Measurements from ENCODE around the gene KRTAP25-1. TPM values are rescaled to one million over a fixed set of nuclear protein-coding genes. Genes with fewer than 3 reads are reported as not detected.

KRTAP25-1 gene
- total RNA-seq, 2 experiments from 2014 or later, result not detected

DNA sequence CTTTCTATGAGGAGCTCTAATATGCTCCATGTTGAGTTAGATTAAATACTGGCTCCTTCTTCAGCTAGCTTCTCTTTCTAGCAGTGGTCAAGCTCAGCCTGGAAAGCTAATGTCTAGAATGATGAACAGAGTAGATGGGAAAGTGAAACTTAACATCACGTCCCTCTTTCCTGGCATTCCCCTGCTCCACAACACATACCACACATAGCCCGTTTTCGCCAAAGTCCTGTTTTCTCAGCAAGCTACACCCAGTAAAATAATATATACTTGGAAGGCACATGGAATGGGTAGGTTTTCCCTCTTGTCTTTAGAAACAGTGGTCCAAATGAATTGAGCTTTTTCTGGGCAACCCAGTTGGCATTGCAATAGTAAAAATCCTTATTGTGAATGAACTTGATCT, 44.4 kb upstream of the KRTAP25-1 start:
- no peaks in the 10 kb centered on the region for H3K4me1 Mint-ChIP-seq (ENCODE audit: low read depth)
- ChIA-PET CTCF (interaction anchor here (1.1 kb wide), 1 partner anchor 401 kb away, joined by 3 read pairs; no protein-coding TSS in a partner anchor), POLR2A (no interaction called here)
- ATAC-seq, result no peak
- H3K4me3 Mint-ChIP-seq, result no peak overlapping the region
- no peak for DNase-seq
- intact Hi-C loops (cut with micrococcal nuclease), result no loop called here
- no peaks in the 10 kb centered on the region for H3K36me3 Mint-ChIP-seq (ENCODE audit: low read depth)
- no peak overlapping the region for H3K27ac Mint-ChIP-seq
- H3K27me3 Mint-ChIP-seq, result no peaks in the 10 kb centered on the region
- TF ChIP-seq, protein P1, sequence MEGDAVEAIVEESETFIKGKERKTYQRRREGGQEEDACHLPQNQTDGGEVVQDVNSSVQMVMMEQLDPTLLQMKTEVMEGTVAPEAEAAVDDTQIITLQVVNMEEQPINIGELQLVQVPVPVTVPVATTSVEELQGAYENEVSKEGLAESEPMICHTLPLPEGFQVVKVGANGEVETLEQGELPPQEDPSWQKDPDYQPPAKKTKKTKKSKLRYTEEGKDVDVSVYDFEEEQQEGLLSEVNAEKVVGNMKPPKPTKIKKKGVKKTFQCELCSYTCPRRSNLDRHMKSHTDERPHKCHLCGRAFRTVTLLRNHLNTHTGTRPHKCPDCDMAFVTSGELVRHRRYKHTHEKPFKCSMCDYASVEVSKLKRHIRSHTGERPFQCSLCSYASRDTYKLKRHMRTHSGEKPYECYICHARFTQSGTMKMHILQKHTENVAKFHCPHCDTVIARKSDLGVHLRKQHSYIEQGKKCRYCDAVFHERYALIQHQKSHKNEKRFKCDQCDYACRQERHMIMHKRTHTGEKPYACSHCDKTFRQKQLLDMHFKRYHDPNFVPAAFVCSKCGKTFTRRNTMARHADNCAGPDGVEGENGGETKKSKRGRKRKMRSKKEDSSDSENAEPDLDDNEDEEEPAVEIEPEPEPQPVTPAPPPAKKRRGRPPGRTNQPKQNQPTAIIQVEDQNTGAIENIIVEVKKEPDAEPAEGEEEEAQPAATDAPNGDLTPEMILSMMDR (IDR thresholded peaks at IDR 0.05), result no peak
- no peaks in the 10 kb centered on the region for H3K9me3 Mint-ChIP-seq

DNA sequence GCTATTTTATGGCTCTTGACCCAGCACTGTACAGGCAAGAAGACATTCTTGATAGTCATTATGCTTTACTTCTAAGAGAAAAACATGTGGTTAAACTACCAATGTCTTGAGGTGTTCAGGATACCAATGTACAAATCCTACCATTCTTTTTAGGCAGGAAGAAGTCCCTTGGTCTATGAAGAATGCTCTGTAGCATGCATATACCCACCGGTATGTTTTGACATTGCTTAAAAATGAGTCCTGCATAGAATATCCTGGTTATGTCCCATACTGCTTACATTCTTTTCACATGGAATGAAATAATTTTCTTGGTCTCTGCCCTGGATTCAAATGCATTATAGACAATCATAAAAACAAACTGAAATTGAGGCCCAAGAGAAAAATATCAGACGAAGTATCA, 43.4 kb upstream of the KRTAP25-1 start:
- ChIA-PET CTCF (interaction anchor here (1.0 kb wide), 1 partner anchor 8 kb away, joined by 3 read pairs; no protein-coding TSS in a partner anchor), POLR2A (no interaction called here)
- Mint-ChIP-seq H3K9me3 (no peaks in the 10 kb centered on the region), H3K4me1 (ENCODE audit: low read depth) (no peaks in the 10 kb centered on the region), H3K36me3 (ENCODE audit: low read depth) (no peaks in the 10 kb centered on the region), H3K27me3 (no peaks in the 10 kb centered on the region), H3K4me3 (no peak overlapping the region), H3K27ac (no peak overlapping the region)
- DNase-seq, result no peak
- ATAC-seq, result no peak
- TF ChIP-seq, protein P1 (IDR thresholded peaks at IDR 0.05), result no peak
- intact Hi-C loops (cut with micrococcal nuclease), result no loop called here

DNA sequence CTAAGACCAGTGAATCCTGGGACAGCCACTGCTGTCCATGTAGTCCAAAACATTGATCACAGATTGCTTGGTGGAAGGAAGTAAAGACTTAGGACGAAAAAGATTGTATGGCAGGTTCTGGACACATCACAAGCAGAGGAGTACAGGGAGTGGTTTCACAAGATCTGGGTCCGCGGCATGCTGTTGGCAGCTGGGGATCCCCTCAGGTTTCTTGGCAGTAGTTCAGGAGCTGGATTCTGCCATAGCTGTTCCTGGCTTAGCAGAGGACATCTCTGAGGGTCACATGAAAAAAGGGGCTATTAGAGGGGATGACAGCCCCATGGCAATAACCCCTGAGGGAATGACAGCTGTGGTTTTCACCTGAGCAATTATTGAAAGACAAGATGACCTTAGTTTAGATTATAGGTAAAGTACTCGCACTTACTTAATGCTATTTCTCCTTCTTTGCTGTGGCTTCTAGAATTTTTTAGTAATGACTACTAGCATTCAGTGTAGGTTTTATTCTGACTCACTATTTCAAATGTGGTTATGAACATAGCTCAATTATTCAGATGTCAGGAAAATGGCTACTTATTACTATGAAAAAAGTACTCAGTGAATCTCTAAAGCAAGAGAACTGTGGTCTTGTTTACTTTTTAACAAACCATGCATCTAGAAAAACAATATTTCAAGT, 40.0 kb upstream of the KRTAP25-1 start:
- H3K4me3 Mint-ChIP-seq, result no peak overlapping the region
- POLR2A ChIA-PET, result no interaction called here
- ATAC-seq (no peak), DNase-seq (no peak)
- no peak overlapping the region for H3K27ac Mint-ChIP-seq
- peaks cover 1% of the 10 kb centered on the region for H3K36me3 Mint-ChIP-seq (ENCODE audit: low read depth)
- H3K9me3 Mint-ChIP-seq, result peaks cover 12% of the 10 kb centered on the region
- no peaks in the 10 kb centered on the region for H3K4me1 Mint-ChIP-seq (ENCODE audit: low read depth)
- H3K27me3 Mint-ChIP-seq, result peaks cover 3% of the 10 kb centered on the region
- TF ChIP-seq, protein P1 (IDR thresholded peaks at IDR 0.05), result no peak
- CTCF ChIA-PET, result interaction anchor here (0.6 kb wide), 1 partner anchor 784 kb away, joined by 3 read pairs; no protein-coding TSS in a partner anchor
- intact Hi-C loops (cut with micrococcal nuclease), result no loop called here

DNA sequence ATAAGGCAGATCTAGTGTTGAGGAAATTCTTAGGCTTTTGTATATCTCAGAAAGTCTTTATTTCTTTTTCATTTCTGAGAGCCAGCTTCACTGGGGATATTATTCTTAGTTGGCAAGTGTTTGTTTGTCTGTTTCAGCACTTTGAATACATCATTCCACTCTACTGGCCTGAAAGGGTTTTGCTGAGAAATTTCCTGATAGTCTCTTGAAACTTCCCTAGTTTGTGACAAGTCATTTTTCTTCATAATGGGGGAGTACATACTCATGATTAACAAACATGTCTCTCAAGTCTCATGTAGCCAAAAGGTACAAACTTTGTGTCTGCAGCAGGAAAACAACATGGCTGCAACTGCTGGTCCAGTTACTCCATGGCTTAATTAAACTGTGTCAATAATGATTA, 37.1 kb upstream of the KRTAP25-1 start:
- intact Hi-C loops (cut with micrococcal nuclease), result no loop called here
- Mint-ChIP-seq H3K4me1 (ENCODE audit: low read depth) (no peaks in the 10 kb centered on the region), H3K27me3 (peaks cover 3% of the 10 kb centered on the region), H3K27ac (no peak overlapping the region), H3K36me3 (ENCODE audit: low read depth) (peaks cover 1% of the 10 kb centered on the region), H3K4me3 (no peak overlapping the region), H3K9me3 (peaks cover 12% of the 10 kb centered on the region)
- ATAC-seq (no peak), DNase-seq (no peak)
- CTCF ChIA-PET, result interaction anchor here (1.2 kb wide), 1 partner anchor 14 kb away, joined by 3 read pairs; no protein-coding TSS in a partner anchor
- TF ChIP-seq, protein P1 (IDR thresholded peaks at IDR 0.05), result no peak
- POLR2A ChIA-PET, result no interaction called here

DNA sequence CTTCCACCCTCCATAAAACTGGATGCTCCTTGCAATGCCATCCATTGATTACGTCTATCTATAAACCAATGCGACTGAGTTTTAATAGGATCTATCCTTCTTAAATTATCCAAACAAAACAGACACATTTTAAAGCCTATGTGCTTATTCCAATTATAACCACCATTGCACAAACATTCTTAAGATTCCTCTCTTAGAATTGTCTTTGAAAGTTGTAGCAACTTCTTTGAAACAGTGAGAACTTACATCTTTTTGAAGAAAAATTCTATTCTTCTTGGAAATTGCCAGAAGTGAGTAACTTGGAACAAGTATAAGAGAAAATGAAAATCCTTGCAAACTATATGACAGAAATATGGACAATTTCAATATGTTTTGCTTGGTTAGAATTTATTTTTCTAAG, 30.9 kb upstream of the KRTAP25-1 start, which contains the start of gene KRTAP26-1:
TSS of gene KRTAP26-1 (minus strand) at position 101 of the 400 bp plus-strand sequence. CDS start 280 bp downstream, outside the sequence.
- Mint-ChIP-seq H3K36me3 (ENCODE audit: low read depth) (peaks cover 1% of the 10 kb centered on the region), H3K4me3 (no peak within 1 kb of the TSS), H3K9me3 (no peaks in the 10 kb centered on the region), H3K4me1 (ENCODE audit: low read depth) (no peaks in the 10 kb centered on the region), H3K27me3 (peaks cover 5% of the 10 kb centered on the region), H3K27ac (no peak within 1 kb of the TSS)
- ChIA-PET POLR2A (no interaction called here), CTCF (no interaction called here)
- TF ChIP-seq, protein P1 (IDR thresholded peaks at IDR 0.05), result no peak
- DNase-seq (no peak), ATAC-seq (no peak)
- intact Hi-C loops (cut with micrococcal nuclease), result no loop called here
